K562 (cell line): Measurements from ENCODE around the gene ASCL3. TPM values are rescaled to one million over a fixed set of nuclear protein-coding genes. Genes with fewer than 3 reads are reported as not detected.

Experiments used
- EP400 ChIP-seq: fragments of 450-650 bp; IDR thresholded peaks from 2 replicates; pipeline ENCODE4 v1.6.1; 2017; ENCODE audit warnings: antibody characterized with exemption, mild to moderate bottlenecking, moderate library complexity
- HEY1 ChIP-seq: fragments of 250-450 bp; sonication (Bioruptor Pico); IDR thresholded peaks from 2 replicates; pipeline ENCODE4 v1.5.0; 2020; ENCODE audit warnings: mild to moderate bottlenecking, moderate library complexity, borderline replicate concordance
- MECOM ChIP-seq: fragments of 250-450 bp; sonication (Bioruptor Pico); IDR thresholded peaks from 2 replicates; pipeline ENCODE4 v1.8.0; 2022; ENCODE audit warnings: inconsistent platforms
- SMAD3 ChIP-seq: fragments of 450-650 bp; formaldehyde crosslinking; conservative IDR thresholded peaks from 2 replicates; pipeline ENCODE4 v1.4.0; 2020; ENCODE audit warnings: mild to moderate bottlenecking
- SMARCA4 ChIP-seq: fragments of 450-650 bp; IDR thresholded peaks from 2 replicates; pipeline ENCODE4 v1.6.1; 2016
- TAF7 ChIP-seq: fragments of 450-650 bp; IDR thresholded peaks from 2 replicates; pipeline ENCODE4 v1.6.1; 2016; ENCODE audit warnings: missing genetic modification characterization, missing compliant biosample characterization
- TFE3 ChIP-seq: fragments of 450-650 bp; formaldehyde crosslinking; IDR thresholded peaks from 2 replicates; pipeline ENCODE4 v1.4.0; 2020; ENCODE audit warnings: mild to moderate bottlenecking, mixed read lengths
- ZBTB1 ChIP-seq: sonication (generic); formaldehyde crosslinking; IDR thresholded peaks from 2 replicates; pipeline ENCODE4 v1.8.1; 2023; ENCODE audit warnings: missing genetic modification reagents, low read depth, mild to moderate bottlenecking, borderline replicate concordance
- ZBTB17 ChIP-seq: fragments of 450-650 bp; formaldehyde crosslinking; IDR thresholded peaks from 2 replicates; pipeline ENCODE4 v1.4.0; 2020; ENCODE audit warnings: mild to moderate bottlenecking
- ZNF12 ChIP-seq: sonication (generic); formaldehyde crosslinking; IDR thresholded peaks from 2 replicates; pipeline ENCODE4 v1.4.0; 2020; ENCODE audit warnings: mild to moderate bottlenecking, missing genetic modification reagents
- ZNF143 ChIP-seq: sonication (generic); formaldehyde crosslinking; IDR thresholded peaks from 2 replicates; pipeline ENCODE4 v1.9.0; 2022; ENCODE audit warnings: mild to moderate bottlenecking, missing genetic modification reagents
- ZNF146 ChIP-seq: IDR thresholded peaks from one replicate; pipeline ENCODE4 v1.6.1; 2018; ENCODE audit warnings: missing compliant biosample characterization; ENCODE audit not compliant: unreplicated experiment
- ZNF165 ChIP-seq: fragments of 250-450 bp; sonication (Bioruptor Pico); IDR thresholded peaks from 2 replicates; pipeline ENCODE4 v1.4.0; 2020; ENCODE audit warnings: borderline replicate concordance
- ZNF354B ChIP-seq: fragments of 250-450 bp; sonication (Bioruptor Pico); IDR thresholded peaks from 2 replicates; pipeline ENCODE4 v1.4.0; 2020
- ZNF407 ChIP-seq: fragments of 450-650 bp; IDR thresholded peaks from 2 replicates; pipeline ENCODE4 v1.6.1; 2016; ENCODE audit warnings: low read depth
- polyA plus RNA-seq, 8 experiments: library from polyadenylated mRNA; depleted of rRNA in 4 of 8; stranded (reverse) in 5 of 8; unstranded in 3 of 8; fragments of >200 nt; fragmentation: Nextera tagmentation in 2 of 8; fragmentation: Illumina TruSeq in 1 of 8; extraction: Ambion mirVana in 2 of 8; extraction: Trizol in 1 of 8; gene quantifications; 2 replicates each; pipeline versions ENCODE4 v1.2.1 to v1.2.3, GENCODE V29; 2011 to 2014; ENCODE audit warnings: inconsistent platforms in 1 of 8, missing spikeins in 1 of 8
- total RNA-seq, 7 experiments: library from RNA; depleted of rRNA in 6 of 7; stranded (reverse); fragments of >200 nt in 6 of 7; fragmentation: Illumina TruSeq in 2 of 7; extraction: Trizol in 2 of 7; gene quantifications; 2 replicates each; pipeline versions ENCODE4 v1.2.1 to v1.2.3, GENCODE V29; 2011 to 2021; ENCODE audit warnings: low replicate concordance in 1 of 7
- TF ChIP-seq, protein P1 (sequence below): fragments of 250-450 bp; sonication (Bioruptor Pico); IDR thresholded peaks from 2 replicates; pipeline ENCODE4 v1.4.0; 2020; ENCODE audit warnings: mild to moderate bottlenecking, moderate library complexity, borderline replicate concordance

The ASCL3 gene
- total and polyA plus RNA-seq, 9 of the 15 experiments (the other 6 are each of a cell fraction or from before 2014, with no cell fraction given): not detected

DNA sequence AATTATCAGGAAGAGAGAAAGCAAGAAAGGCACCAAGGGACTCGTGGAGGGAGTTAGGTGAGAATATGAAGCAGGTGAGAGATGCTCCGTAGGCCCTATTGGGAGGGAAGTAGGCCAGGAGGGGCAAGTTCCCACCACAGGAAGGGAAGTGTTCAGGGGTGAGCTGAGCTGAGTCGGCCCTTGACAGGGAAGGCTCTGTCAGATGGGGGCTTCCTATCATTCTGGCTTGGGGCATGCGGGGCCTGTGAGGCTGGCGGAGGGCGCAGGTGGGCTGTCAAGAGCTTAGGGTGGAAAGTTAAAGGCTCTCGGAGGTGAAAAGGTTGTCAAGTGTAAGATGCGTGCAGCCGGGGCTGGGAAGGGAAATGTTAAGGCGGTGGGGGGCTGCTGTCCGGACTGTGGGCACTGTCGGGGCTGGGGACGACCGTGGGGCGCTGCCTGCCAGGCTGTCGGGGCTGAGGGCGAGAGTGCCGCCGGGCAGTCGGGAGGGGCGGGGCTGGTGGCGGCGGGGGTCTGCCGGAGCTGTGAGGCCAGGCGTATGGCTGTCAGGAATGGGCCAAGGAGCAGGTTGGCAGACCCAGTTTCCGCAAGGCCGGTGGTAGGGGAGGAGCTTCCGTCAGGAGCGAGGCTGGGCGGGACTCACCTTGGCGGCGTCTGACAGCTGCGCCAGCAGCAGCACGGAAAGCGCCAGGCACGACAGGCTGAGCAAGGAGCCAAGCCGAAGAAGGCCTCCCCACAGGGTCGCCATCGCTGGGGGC lies 20.9 kb upstream of the ASCL3 start (continued):
- no peak for TF ChIP-seq MECOM (CRISPR knock-in tag)
- 0 out of 2 replicates have a peak, but pooled peaks have one; percentile 2 for TF ChIP-seq TAF7 (tag)
- no peak for TF ChIP-seq ZNF165 (CRISPR knock-in tag)
- TF ChIP-seq ZBTB17 (CRISPR knock-in tag): no peak
- no peak for TF ChIP-seq ZNF143 (CRISPR knock-in tag)
- no peak for TF ChIP-seq SMARCA4
- no peak for TF ChIP-seq EP400
- TF ChIP-seq, protein P1, sequence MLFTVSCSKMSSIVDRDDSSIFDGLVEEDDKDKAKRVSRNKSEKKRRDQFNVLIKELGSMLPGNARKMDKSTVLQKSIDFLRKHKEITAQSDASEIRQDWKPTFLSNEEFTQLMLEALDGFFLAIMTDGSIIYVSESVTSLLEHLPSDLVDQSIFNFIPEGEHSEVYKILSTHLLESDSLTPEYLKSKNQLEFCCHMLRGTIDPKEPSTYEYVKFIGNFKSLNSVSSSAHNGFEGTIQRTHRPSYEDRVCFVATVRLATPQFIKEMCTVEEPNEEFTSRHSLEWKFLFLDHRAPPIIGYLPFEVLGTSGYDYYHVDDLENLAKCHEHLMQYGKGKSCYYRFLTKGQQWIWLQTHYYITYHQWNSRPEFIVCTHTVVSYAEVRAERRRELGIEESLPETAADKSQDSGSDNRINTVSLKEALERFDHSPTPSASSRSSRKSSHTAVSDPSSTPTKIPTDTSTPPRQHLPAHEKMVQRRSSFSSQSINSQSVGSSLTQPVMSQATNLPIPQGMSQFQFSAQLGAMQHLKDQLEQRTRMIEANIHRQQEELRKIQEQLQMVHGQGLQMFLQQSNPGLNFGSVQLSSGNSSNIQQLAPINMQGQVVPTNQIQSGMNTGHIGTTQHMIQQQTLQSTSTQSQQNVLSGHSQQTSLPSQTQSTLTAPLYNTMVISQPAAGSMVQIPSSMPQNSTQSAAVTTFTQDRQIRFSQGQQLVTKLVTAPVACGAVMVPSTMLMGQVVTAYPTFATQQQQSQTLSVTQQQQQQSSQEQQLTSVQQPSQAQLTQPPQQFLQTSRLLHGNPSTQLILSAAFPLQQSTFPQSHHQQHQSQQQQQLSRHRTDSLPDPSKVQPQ (CRISPR knock-in tag): no peak
- TF ChIP-seq ZNF354B (CRISPR knock-in tag): no peak
- TF ChIP-seq HEY1 (CRISPR knock-in tag): no peak
- no peak for TF ChIP-seq ZNF12 (CRISPR knock-in tag)
- no peak for TF ChIP-seq ZNF146 (CRISPR knock-in tag)
- no peak for TF ChIP-seq TFE3 (CRISPR knock-in tag)
- TF ChIP-seq SMAD3: no peak
- TF ChIP-seq ZNF407: no peak
- TF ChIP-seq ZBTB1: no peak; the same call in 1 of the 2 replicates
